Activated naive CD4-positive, alpha-beta T cell treated with anti-CD3 and anti-CD28 coated beads for 36 hours (primary cell): ENCODE measurements around the gene SSC4D. TPM values are rescaled to one million over a fixed set of nuclear protein-coding genes. Genes with fewer than 3 reads are reported as not detected.
A peak's percentile ranks its signal among the peaks of the same experiment; 100 is the strongest.
"Not testable (repeated sequence)": the region's sequence is repeated elsewhere in the genome, so short reads cannot be mapped to it uniquely, and the experiment has no call there.

Source experiments
- CTCF ChIA-PET: fragments of 350-600 bp; sonication (Branson Sonifier 250); formaldehyde crosslinking; loops from one replicate; lab custom pipeline; 2021; ENCODE audit warnings: antibody characterized with exemption; lab: Charles Lee
- DNase-seq: peaks from one replicate; pipeline ENCODE4 v3.0.0-alpha.2; 2020
- H3K27ac Mint-ChIP-seq: one replicate; pipeline ENCODE4 v1.8.0; 2021; ENCODE audit warnings: mild to moderate bottlenecking, mixed read lengths
- H3K27me3 Mint-ChIP-seq: one replicate; pipeline ENCODE4 v1.8.0; 2021; ENCODE audit warnings: low read depth, mixed read lengths
- H3K36me3 Mint-ChIP-seq: one replicate; pipeline ENCODE4 v1.8.0; 2021; ENCODE audit warnings: low read depth, mixed read lengths
- H3K4me1 Mint-ChIP-seq: one replicate; pipeline ENCODE4 v1.8.0; 2021; ENCODE audit warnings: low read depth, mixed read lengths
- H3K4me3 Mint-ChIP-seq: one replicate; pipeline ENCODE4 v1.8.0; 2021; ENCODE audit warnings: mild to moderate bottlenecking, moderate library complexity, mixed read lengths
- H3K9me3 Mint-ChIP-seq: one replicate; pipeline ENCODE4 v1.8.0; 2021; ENCODE audit warnings: mixed read lengths
- intact Hi-C: fragments of 100-400 bp; cut with micrococcal nuclease; formaldehyde crosslinking; loops from one replicate; pipeline ENCODE4 v1.15.1; 2023
- total RNA-seq, 2 experiments: library from RNA; stranded (reverse); gene quantifications; one replicate each; pipeline ENCODE4 v1.2.3, GENCODE V29; 2021

Gene SSC4D
- total RNA-seq, 2 experiments from 2014 or later = 0.57 to 0.62 TPM

DNA sequence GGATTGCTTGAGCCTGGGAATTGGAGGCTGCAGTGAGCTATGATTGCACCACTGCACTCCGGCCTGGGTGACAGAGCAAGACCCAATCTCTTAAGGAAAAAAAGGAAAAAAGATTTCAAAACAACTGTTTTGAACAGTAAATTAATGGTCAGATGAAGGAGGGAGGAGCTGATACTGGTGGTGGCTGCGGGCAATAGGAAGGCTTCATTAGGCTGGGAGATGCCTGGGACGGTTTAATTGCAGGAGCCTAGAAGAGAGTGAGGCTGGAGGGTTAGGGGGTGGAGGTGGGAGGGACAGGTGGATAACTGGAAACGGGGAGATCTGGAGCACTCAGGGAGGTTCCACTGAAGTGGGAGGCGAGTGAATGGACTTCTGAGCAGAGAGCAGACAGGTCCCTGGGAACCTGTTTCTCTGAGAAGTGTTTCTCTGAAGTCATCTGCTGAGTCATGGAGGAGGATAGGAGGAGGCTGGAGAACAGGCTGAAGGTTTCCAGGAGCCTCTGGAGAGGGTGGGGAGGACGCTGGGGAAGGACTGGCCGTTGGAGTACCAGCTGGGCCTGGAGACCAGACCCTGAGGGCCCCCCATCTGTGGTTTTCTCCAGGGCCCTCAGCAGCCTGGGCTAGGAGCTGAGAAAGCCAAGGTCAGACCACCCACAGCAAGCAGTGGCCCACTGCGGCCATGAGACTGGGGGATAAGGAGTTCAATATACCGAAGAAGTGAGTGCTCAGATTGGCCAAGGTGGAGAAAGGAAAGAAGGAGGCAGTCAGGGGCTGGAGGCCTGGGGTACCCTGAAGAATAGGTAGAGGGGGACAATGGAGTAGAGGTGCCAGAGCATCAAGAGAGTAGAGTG, 36.3 kb downstream of the SSC4D start:
- CTCF ChIA-PET = no interaction called here
- H3K4me3 Mint-ChIP-seq = no peak overlapping the region
- no peak for DNase-seq
- no peaks in the 10 kb centered on the region for H3K4me1 Mint-ChIP-seq
- no peaks in the 10 kb centered on the region for H3K9me3 Mint-ChIP-seq
- intact Hi-C loops = no loop called here
- H3K27me3 Mint-ChIP-seq = no peaks in the 10 kb centered on the region
- H3K27ac Mint-ChIP-seq = no peak overlapping the region
- H3K36me3 Mint-ChIP-seq = no peaks in the 10 kb centered on the region

DNA sequence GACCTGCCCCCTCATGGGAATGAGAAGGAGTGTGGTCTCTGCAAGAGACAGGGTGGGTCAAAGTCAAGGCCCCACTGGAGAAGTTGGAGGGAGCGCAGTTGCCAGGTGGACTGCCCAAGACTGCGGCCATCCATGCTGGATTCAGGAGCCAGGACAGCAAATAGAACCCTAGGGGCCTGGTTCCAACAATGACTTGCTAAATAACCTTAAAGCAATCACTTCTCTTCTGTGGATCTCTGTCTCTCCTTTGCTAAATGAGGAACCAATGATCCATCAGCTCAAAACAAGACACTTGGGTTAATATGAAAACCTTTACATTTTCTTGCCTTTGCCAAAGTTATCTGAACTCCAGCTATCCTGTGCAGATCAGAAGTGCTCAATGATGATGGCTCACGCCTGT, 38.1 kb downstream of the SSC4D start:
- no peaks in the 10 kb centered on the region for H3K27me3 Mint-ChIP-seq
- no peak overlapping the region for H3K27ac Mint-ChIP-seq
- no peaks in the 10 kb centered on the region for H3K36me3 Mint-ChIP-seq
- no peak for DNase-seq
- CTCF ChIA-PET = no interaction called here
- no peaks in the 10 kb centered on the region for H3K4me1 Mint-ChIP-seq
- intact Hi-C loops = no loop called here
- no peak overlapping the region for H3K4me3 Mint-ChIP-seq
- no peaks in the 10 kb centered on the region for H3K9me3 Mint-ChIP-seq

DNA sequence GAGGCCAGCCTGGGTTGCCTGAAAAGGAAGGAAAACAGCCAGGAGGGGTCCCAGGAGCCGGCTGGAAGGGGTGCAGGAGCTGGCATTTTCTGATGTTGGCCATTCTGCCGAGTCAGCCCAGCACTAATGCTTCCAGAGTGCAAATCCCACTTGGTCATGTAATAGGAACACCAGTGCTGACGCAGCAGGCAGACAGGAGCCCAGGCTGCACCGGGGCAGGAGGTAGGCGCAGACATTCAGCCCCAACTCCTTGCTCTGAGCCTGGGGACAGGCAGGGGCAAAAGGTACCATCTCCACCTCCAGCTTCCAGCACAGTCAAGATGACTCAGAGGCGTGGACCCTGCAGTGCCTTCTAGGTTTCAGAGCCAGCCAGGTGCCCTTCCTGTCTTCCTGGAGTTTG, 40.5 kb downstream of the SSC4D start:
- Mint-ChIP-seq H3K4me3 (no peak overlapping the region), H3K27me3 (no peaks in the 10 kb centered on the region), H3K27ac (no peak overlapping the region), H3K4me1 (peaks cover 8% of the 10 kb centered on the region), H3K36me3 (no peaks in the 10 kb centered on the region), H3K9me3 (no peaks in the 10 kb centered on the region)
- CTCF ChIA-PET = interaction anchor here (0.6 to 0.9 kb wide), 2 partner anchors 50 to 79 kb away, joined by 3 read pairs; no protein-coding TSS in a partner anchor
- no peak for DNase-seq
- intact Hi-C loops = no loop called here

DNA sequence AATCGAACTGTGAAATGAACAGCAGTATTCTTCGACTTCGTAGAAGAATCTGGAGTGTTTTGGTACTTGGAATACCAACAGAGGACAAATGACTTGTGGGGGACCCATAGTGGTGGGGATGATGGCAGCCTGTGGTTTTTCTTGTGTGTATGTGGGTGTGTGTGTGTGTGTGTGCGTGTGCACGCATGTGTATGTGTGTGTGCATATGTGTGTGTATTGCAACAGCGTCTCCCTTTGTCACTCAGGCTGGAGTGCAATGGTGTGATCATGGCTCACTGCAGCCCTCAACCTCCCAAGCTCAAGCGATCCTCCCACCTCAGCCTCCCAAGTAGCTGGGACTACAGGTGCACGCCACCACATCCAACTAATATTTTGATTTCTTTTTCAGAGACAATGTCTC, 41.3 kb downstream of the SSC4D start:
- H3K27ac Mint-ChIP-seq = no peak overlapping the region
- no peaks in the 10 kb centered on the region for H3K27me3 Mint-ChIP-seq
- no peak for DNase-seq
- H3K36me3 Mint-ChIP-seq = no peaks in the 10 kb centered on the region
- intact Hi-C loops = no loop called here
- CTCF ChIA-PET = no interaction called here
- H3K4me1 Mint-ChIP-seq = peaks cover 11% of the 10 kb centered on the region
- no peak overlapping the region for H3K4me3 Mint-ChIP-seq
- H3K9me3 Mint-ChIP-seq = no peaks in the 10 kb centered on the region

DNA sequence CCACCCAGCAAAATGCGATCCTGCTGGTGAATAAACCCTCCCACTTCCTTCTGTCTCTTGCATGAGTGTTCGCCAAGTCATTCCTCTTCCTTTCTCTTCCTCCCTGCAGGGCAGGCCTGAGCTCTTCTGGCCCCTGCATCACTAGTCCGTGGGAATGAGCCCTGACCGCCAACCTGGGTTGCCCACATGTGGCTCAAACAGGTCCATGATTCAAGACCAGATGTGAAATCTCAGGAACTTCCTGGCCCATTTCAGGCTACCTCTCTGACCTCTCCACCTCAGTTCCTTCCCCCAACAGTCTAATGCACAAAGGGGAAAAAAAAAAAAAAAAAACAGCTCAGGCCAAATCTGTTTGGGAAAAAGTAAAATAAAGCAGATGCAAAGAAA, 45.3 kb downstream of the SSC4D start:
- Mint-ChIP-seq H3K36me3 (no peaks in the 10 kb centered on the region), H3K4me3 (no peak overlapping the region), H3K4me1 (peaks cover 17% of the 10 kb centered on the region), H3K9me3 (no peaks in the 10 kb centered on the region), H3K27me3 (no peaks in the 10 kb centered on the region), H3K27ac (no peak overlapping the region)
- CTCF ChIA-PET = interaction anchor here (1.0 to 1.1 kb wide), 3 partner anchors 38 to 73 kb away, joined by 3 to 9 read pairs (median 3); no protein-coding TSS in a partner anchor
- intact Hi-C loops = loop anchor here (2.0 kb wide), 1 partner anchor 33 kb away; no protein-coding TSS in a partner anchor
- peak; percentile 17 for DNase-seq

DNA sequence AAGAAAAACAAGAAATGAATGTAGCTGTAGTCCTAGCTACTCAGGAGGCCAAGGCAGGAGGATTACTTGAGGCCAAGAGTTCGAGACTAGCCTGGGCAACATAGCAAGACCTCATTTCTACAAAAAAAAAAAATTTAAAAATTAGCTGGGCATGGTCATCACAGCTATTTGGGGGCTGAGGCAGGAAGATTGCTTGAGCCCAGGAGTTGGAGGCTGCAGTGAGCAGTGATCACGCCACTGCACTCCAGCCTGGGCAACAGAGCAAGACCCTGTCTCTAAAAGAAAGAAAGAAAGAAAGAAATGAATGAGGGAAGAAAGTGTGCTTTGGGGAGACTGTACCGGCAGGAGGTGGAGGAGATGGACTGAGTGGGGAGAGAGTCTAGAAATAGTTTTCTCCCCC, 45.7 kb downstream of the SSC4D start:
- peaks cover 17% of the 10 kb centered on the region for H3K4me1 Mint-ChIP-seq
- H3K27me3 Mint-ChIP-seq, H3K4me3 Mint-ChIP-seq, H3K9me3 Mint-ChIP-seq, H3K36me3 Mint-ChIP-seq, CTCF ChIA-PET, H3K27ac Mint-ChIP-seq, DNase-seq: not testable (repeated sequence)
- intact Hi-C loops = loop anchor here (2.0 kb wide), 1 partner anchor 33 kb away; no protein-coding TSS in a partner anchor

- intact Hi-C loops = loop anchor here (1.0 to 5.0 kb wide), 8 partner anchors 33 to 1177 kb away; partner anchors contain the start of genes MDH2, PTPN12, RHBDD2 and STYXL1
- H3K4me1 Mint-ChIP-seq = peaks cover 40% of the 10 kb centered on the region
- H3K27me3 Mint-ChIP-seq = no peaks in the 10 kb centered on the region
- DNase-seq = no peak
- CTCF ChIA-PET = interaction anchor here (0.7 to 3.5 kb wide), 13 partner anchors 10 to 194 kb away, joined by 3 to 15 read pairs (median 5); no protein-coding TSS in a partner anchor
- no peaks in the 10 kb centered on the region for H3K9me3 Mint-ChIP-seq
- H3K27ac Mint-ChIP-seq = peak overlapping the region; percentile 94
- peak overlapping the region; percentile 91 for H3K4me3 Mint-ChIP-seq
- peaks cover 26% of the 10 kb centered on the region for H3K36me3 Mint-ChIP-seq
Observed at GRCh38 chr7:76359978-76360638, 49.4 kb downstream of the SSC4D start.

DNA sequence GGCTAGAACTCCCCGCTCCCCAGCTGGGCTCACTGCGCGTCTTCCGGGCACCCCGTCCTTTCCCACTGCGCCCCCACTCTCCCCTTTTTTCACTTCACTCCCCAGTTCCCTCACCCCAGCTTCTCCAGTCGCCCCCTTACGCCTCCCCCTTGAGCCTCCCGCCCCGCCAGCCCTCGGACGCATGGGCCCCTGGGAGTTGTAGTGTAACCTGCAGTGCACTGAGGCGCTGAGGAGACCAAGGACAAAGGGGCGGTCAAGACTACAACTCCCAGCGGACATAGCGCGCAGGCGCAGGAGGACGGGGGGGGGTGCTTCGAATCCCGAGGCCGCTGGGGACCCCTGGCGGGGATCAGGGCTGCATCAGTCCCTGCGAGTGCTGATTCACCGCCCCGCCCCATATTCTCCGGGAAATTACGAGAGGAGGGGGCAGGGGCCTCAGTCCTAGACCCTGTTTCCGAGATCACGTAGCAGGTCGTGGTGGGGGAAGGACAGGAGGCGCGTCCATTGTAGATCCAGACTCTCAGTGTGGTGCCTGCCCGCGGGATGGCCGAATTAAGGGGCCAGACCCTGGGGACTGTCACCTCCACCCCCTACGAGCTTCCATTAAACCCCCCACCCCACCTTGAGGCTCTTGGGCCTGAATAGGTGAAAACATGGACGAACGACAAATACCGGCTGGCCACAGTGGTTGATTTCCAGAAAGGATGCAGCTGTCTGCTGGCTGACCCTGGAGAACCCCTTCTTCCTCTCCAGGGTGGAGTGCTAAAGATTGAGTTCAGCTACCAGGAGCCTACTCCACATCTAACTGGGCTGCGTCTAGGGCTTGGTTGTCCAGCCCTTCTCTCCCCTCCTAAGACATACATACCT, 50.2 kb downstream of the SSC4D start:
- intact Hi-C loops = loop anchor here (1.0 to 5.0 kb wide), 8 partner anchors 34 to 1178 kb away; partner anchors contain the start of genes MDH2, PTPN12, RHBDD2 and STYXL1
- Mint-ChIP-seq H3K4me3 (peak overlapping the region; percentile 91), H3K27ac (peak overlapping the region; percentile 94), H3K9me3 (no peaks in the 10 kb centered on the region), H3K27me3 (no peaks in the 10 kb centered on the region), H3K36me3 (peaks cover 32% of the 10 kb centered on the region), H3K4me1 (peaks cover 42% of the 10 kb centered on the region)
- CTCF ChIA-PET = interaction anchor here (0.6 to 3.5 kb wide), 13 partner anchors 11 to 193 kb away, joined by 3 to 15 read pairs (median 4); no protein-coding TSS in a partner anchor
- DNase-seq = peak; percentile 99

DNA sequence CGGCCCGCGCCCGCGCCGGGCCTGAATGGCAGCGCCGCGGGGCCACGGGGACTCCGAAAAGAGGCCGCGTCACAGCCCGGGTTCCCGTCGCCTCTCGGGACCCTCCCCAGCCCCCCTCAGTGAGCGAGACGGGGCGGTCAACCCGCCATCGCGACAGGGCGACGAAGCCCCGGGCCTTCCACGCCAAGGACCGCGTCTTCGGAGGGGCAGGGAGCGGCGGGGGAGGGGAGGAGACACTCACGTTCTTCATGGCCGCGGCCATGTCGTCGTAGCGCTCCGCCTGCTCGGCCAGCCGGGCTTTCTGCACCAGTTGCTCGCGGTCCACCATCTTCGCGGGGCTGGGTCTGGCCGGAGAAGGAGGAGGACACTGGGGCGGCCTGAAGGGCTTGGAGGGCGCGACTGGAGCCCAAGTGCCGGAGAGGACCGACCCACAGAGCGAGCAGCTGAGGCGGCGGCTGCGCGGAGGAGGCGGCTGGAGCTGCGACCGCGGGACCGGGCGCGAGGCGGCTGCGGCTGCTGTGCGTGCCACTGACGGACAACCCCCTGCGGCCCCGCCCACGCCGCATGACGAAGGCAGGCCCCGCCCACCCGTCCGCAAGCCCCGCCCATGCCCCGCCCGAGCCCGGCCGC, 50.9 kb downstream of the SSC4D start, which contains the start of gene YWHAG:
YWHAG (minus strand) TSS at position 511 of the 630 bp plus-strand sequence; CDS start at position 328, 183 bp downstream.
- CTCF ChIA-PET = interaction anchor here (0.6 to 1.6 kb wide), 3 partner anchors 39 to 67 kb away, joined by 3 to 6 read pairs (median 3); no protein-coding TSS in a partner anchor
- Mint-ChIP-seq H3K4me3 (peak within 1 kb of the TSS; percentile 91), H3K4me1 (peaks cover 39% of the 10 kb centered on the region), H3K27me3 (no peaks in the 10 kb centered on the region), H3K9me3 (no peaks in the 10 kb centered on the region), H3K36me3 (peaks cover 33% of the 10 kb centered on the region), H3K27ac (peak within 1 kb of the TSS; percentile 94)
- DNase-seq = peak; percentile 88
- intact Hi-C loops = loop anchor here (1.0 to 5.0 kb wide), 9 partner anchors 35 to 1179 kb away; partner anchors contain the start of genes MDH2, PTPN12, RHBDD2 and STYXL1

DNA sequence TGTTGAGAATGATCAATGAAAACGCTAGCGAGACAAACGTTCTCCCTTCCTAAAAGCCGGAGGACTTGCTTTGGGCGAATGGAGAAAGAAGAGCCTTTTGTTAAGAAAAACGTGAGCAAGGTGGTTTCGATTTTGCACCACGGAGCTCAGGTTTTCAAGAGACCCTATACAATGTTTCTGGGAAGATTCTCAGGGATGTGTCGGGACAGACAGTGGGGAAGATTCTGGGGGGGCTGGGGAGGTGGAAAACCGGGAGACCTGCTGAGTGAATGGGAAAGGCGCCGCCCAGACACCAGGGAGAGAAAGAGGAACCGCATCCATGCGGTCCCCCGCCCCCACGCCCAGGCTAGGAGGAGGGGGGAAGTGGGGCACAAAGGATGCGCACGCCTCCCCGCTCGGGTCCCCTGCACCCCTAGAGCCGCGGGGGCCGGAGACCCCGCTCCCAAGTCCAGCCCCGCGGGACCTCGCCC, 51.5 kb downstream of the SSC4D start:
- H3K9me3 Mint-ChIP-seq = no peaks in the 10 kb centered on the region
- CTCF ChIA-PET = interaction anchor here (1.0 kb wide), 1 partner anchor 38 kb away, joined by 3 read pairs; no protein-coding TSS in a partner anchor

More for the DNA sequence above, 51.5 kb downstream of the SSC4D start:
- Mint-ChIP-seq H3K4me1 (peaks cover 45% of the 10 kb centered on the region), H3K27me3 (no peaks in the 10 kb centered on the region), H3K36me3 (peaks cover 33% of the 10 kb centered on the region), H3K27ac (peak overlapping the region; percentile 94), H3K4me3 (peak overlapping the region; percentile 91)
- DNase-seq = peak; percentile 54
- intact Hi-C loops = loop anchor here (1.0 to 5.0 kb wide), 7 partner anchors 40 to 1179 kb away; partner anchors contain the start of genes MDH2, PTPN12, RHBDD2 and STYXL1
